Naive thymus-derived CD4-positive, alpha-beta T cell (primary cell): ENCODE measurements around the gene FCHSD2. TPM values are rescaled to one million over a fixed set of nuclear protein-coding genes. Genes with fewer than 3 reads are reported as not detected.
"Not testable (repeated sequence)": the region's sequence is repeated elsewhere in the genome, so short reads cannot be mapped to it uniquely, and the experiment has no call there.

Source experiments
- ATAC-seq: fragments of 150-1000 bp; cut with Tn5 transposase; 2 replicates; pipeline ENCODE4 v1.10.0; 2021; ENCODE audit warnings: mild to moderate bottlenecking, moderate library complexity
- CTCF ChIA-PET: fragments of 350-600 bp; sonication (Branson Sonifier 250); formaldehyde crosslinking; loops from one replicate; lab custom pipeline; 2021; ENCODE audit warnings: antibody characterized with exemption; lab: Charles Lee
- POLR2A ChIA-PET: fragments of 350-600 bp; sonication (Branson Sonifier 250); formaldehyde crosslinking; loops from one replicate; lab custom pipeline; 2021; ENCODE audit warnings: antibody characterized with exemption, inconsistent platforms; lab: Charles Lee
- DNase-seq, 9 donors: peaks; one replicate each; pipeline versions ENCODE4 v3.0.0 to v3.0.0-alpha.2; 2020 to 2022; ENCODE audit warnings: mixed read lengths in 1 of 9
- H3K27ac ChIP-seq: one replicate; pipeline ENCODE4 v1.7.0; 2013; ENCODE audit warnings: mild to moderate bottlenecking, low read depth, low read length, moderate library complexity
- H3K27me3 ChIP-seq, 2 donors: one replicate each; pipeline ENCODE4 v1.7.0; 2013; ENCODE audit warnings: low read length in 2 of 2, mild to moderate bottlenecking in 2 of 2, moderate library complexity in 2 of 2; ENCODE audit not compliant: control insufficient read depth in 2 of 2, insufficient read depth in 2 of 2
- H3K36me3 ChIP-seq, 3 experiments: 1 replicate in 2 of 3; 2 replicates in 1 of 3; pipeline ENCODE4 v1.7.0; 2013; ENCODE audit warnings: low read length in 3 of 3, mild to moderate bottlenecking in 3 of 3, moderate library complexity in 1 of 3; ENCODE audit not compliant: insufficient read depth in 3 of 3, control insufficient read depth in 2 of 3
- H3K4me1 ChIP-seq, 2 donors: one replicate each; pipeline ENCODE4 v1.7.0; 2013; ENCODE audit warnings: low read length in 2 of 2, mild to moderate bottlenecking in 2 of 2, moderate library complexity in 1 of 2; ENCODE audit not compliant: control insufficient read depth in 2 of 2, insufficient read depth in 2 of 2
- H3K4me3 ChIP-seq: 2 replicates; pipeline ENCODE4 v1.7.0; 2013; ENCODE audit warnings: mild to moderate bottlenecking, low read length
- H3K9me3 ChIP-seq, 3 experiments: 1 replicate in 2 of 3; 2 replicates in 1 of 3; pipeline ENCODE4 v1.7.0; 2013; ENCODE audit warnings: low read length in 3 of 3; ENCODE audit not compliant: control insufficient read depth in 2 of 3
- H3K27ac Mint-ChIP-seq, 9 donors: one replicate each; pipeline ENCODE4 v1.8.0; 2020 to 2022; ENCODE audit warnings: mixed read lengths in 9 of 9, mild to moderate bottlenecking in 8 of 9, moderate library complexity in 5 of 9, inconsistent platforms in 2 of 9
- H3K27me3 Mint-ChIP-seq, 5 donors: one replicate each; pipeline ENCODE4 v1.8.0; 2021 to 2022; ENCODE audit warnings: mixed read lengths in 5 of 5, mild to moderate bottlenecking in 1 of 5
- H3K36me3 Mint-ChIP-seq, 5 donors: one replicate each; pipeline ENCODE4 v1.8.0; 2020 to 2022; ENCODE audit warnings: mixed read lengths in 5 of 5, mild to moderate bottlenecking in 3 of 5, inconsistent platforms in 1 of 5
- H3K4me1 Mint-ChIP-seq, 7 donors: one replicate each; pipeline ENCODE4 v1.8.0; 2020 to 2022; ENCODE audit warnings: mixed read lengths in 7 of 7, mild to moderate bottlenecking in 3 of 7, inconsistent platforms in 1 of 7
- H3K4me3 Mint-ChIP-seq, 10 donors: one replicate each; pipeline ENCODE4 v1.8.0; 2020 to 2022; ENCODE audit warnings: mild to moderate bottlenecking in 10 of 10, mixed read lengths in 10 of 10, moderate library complexity in 6 of 10, inconsistent platforms in 2 of 10
- H3K9me3 Mint-ChIP-seq, 11 donors: one replicate each; pipeline ENCODE4 v1.8.0; 2020 to 2022; ENCODE audit warnings: mixed read lengths in 11 of 11, mild to moderate bottlenecking in 4 of 11, inconsistent platforms in 1 of 11, moderate library complexity in 1 of 11
- intact Hi-C, 2 donors: fragments of 100-400 bp; cut with micrococcal nuclease; formaldehyde crosslinking; loops; one replicate each; pipeline ENCODE4 v1.15.1; 2023
- polyA plus RNA-seq, 2 donors: library from polyadenylated mRNA; unstranded; fragments of 300-500 nt; fragmentation: Illumina TruSeq; gene quantifications; one replicate each; pipeline ENCODE4 v1.2.3, GENCODE V29; 2021
- total RNA-seq, 6 experiments: library from RNA in 5 of 6; stranded (reverse) in 5 of 6; gene quantifications; 1 replicate in 5 of 6; 2 replicates in 1 of 6; pipeline ENCODE4 v1.2.3 and lab custom pipeline; 2021 to 2026

Gene FCHSD2
- total and polyA plus RNA-seq, 7 experiments from 2014 or later: 18.3 to 69.9 (median 48.6) TPM

- POLR2A ChIA-PET, H3K36me3 ChIP-seq, H3K9me3 Mint-ChIP-seq, H3K4me3 ChIP-seq, DNase-seq, H3K27me3 ChIP-seq, H3K27ac ChIP-seq, H3K27me3 Mint-ChIP-seq, H3K9me3 ChIP-seq, ATAC-seq, H3K36me3 Mint-ChIP-seq, H3K4me3 Mint-ChIP-seq: not testable (repeated sequence)
- Mint-ChIP-seq H3K4me1 (peaks cover 19 to 40% (median 32%) of the 10 kb centered on the region in 7 donors), H3K27ac (peak overlapping the region in 3 of 9 donors; percentile 38 to 48 (median 47))
- CTCF ChIA-PET: interaction anchor here (1.3 kb wide), 1 partner anchor 66 kb away, joined by 3 read pairs; no protein-coding TSS in a partner anchor
- intact Hi-C loops: loop anchor here (5.0 to 10.0 kb wide), 2 partner anchors 676 to 806 kb away; partner anchors contain the start of genes ANAPC15 (in 1 of the 2) and FAM168A (in 1 of the 2)
- peaks cover 16 to 18% of the 10 kb centered on the region in 2 donors for H3K4me1 ChIP-seq
These were observed 350.9 kb downstream of the FCHSD2 start for GRCh38 chr11:72791228-72791627.

GRCh38 chr11:72789493-72790131 is 352.5 kb downstream of the FCHSD2 start:
- ChIA-PET POLR2A (no interaction called here), CTCF (interaction anchor here (1.1 to 1.5 kb wide), 3 partner anchors 64 to 68 kb away, joined by 3 to 5 read pairs (median 3); no protein-coding TSS in a partner anchor)
- peaks cover 15 to 36% (median 31%) of the 10 kb centered on the region in 7 donors for H3K4me1 Mint-ChIP-seq
- no peak overlapping the region for H3K27ac Mint-ChIP-seq
- H3K9me3 Mint-ChIP-seq: peaks cover 0 to 1% (median 0%) of the 10 kb centered on the region in 11 donors
- intact Hi-C loops: loop anchor here (5.0 to 10.0 kb wide), 2 partner anchors 675 to 808 kb away; partner anchors contain the start of genes ANAPC15 (in 1 of the 2) and FAM168A (in 1 of the 2)
- no peak for ATAC-seq
- no peaks in the 10 kb centered on the region for H3K9me3 ChIP-seq
- no peaks in the 10 kb centered on the region for H3K27me3 Mint-ChIP-seq
- no peaks in the 10 kb centered on the region for H3K27me3 ChIP-seq
- DNase-seq: no peak
- H3K27ac ChIP-seq: no peak overlapping the region
- H3K4me1 ChIP-seq: peaks cover 16% of the 10 kb centered on the region in 2 donors
- no peaks in the 10 kb centered on the region for H3K36me3 ChIP-seq
- no peaks in the 10 kb centered on the region for H3K36me3 Mint-ChIP-seq
- H3K4me3 Mint-ChIP-seq: no peak overlapping the region
- H3K4me3 ChIP-seq: no peak overlapping the region

GRCh38 chr11:72788241-72788640 is 353.9 kb downstream of the FCHSD2 start:
- peaks cover 0 to 1% (median 0%) of the 10 kb centered on the region in 11 donors for H3K9me3 Mint-ChIP-seq
- no peaks in the 10 kb centered on the region for H3K36me3 Mint-ChIP-seq
- POLR2A ChIA-PET: interaction anchor here (0.8 kb wide), 1 partner anchor 35 kb away, joined by 3 read pairs; no protein-coding TSS in a partner anchor
- no peaks in the 10 kb centered on the region for H3K36me3 ChIP-seq
- no peak overlapping the region for H3K27ac ChIP-seq
- peak overlapping the region in 1 of 9 donors; percentile 65 for H3K27ac Mint-ChIP-seq
- ATAC-seq: peak; percentile 39
- H3K4me3 Mint-ChIP-seq: no peak overlapping the region
- no peak for DNase-seq
- intact Hi-C loops: no loop called here
- peaks cover 10 to 27% (median 18%) of the 10 kb centered on the region in 7 donors for H3K4me1 Mint-ChIP-seq
- H3K27me3 ChIP-seq: no peaks in the 10 kb centered on the region
- H3K4me3 ChIP-seq: no peak overlapping the region
- H3K27me3 Mint-ChIP-seq: no peaks in the 10 kb centered on the region
- CTCF ChIA-PET: interaction anchor here (0.7 kb wide), 2 partner anchors 10 to 1139 kb away, joined by 4 to 6 read pairs; no protein-coding TSS in a partner anchor
- H3K9me3 ChIP-seq: no peaks in the 10 kb centered on the region
- H3K4me1 ChIP-seq: peaks cover 7 to 9% of the 10 kb centered on the region in 2 donors

- H3K27ac ChIP-seq: no peak overlapping the region
- ChIA-PET POLR2A (interaction anchor here (0.8 to 1.1 kb wide), 3 partner anchors 26 to 53 kb away, joined by 3 read pairs; no protein-coding TSS in a partner anchor), CTCF (interaction anchor here (0.6 to 1.2 kb wide), 2 partner anchors 15 to 56 kb away, joined by 3 to 4 read pairs; no protein-coding TSS in a partner anchor)
- H3K4me1 ChIP-seq: peaks cover 0 to 3% of the 10 kb centered on the region in 2 donors
- H3K27me3 Mint-ChIP-seq: no peaks in the 10 kb centered on the region
- H3K27me3 ChIP-seq: no peaks in the 10 kb centered on the region
- H3K4me3 ChIP-seq: no peak overlapping the region
- intact Hi-C loops: no loop called here
- peaks cover 9 to 26% (median 16%) of the 10 kb centered on the region in 7 donors for H3K4me1 Mint-ChIP-seq
- no peaks in the 10 kb centered on the region for H3K9me3 ChIP-seq
- no peak overlapping the region for H3K4me3 Mint-ChIP-seq
- peak overlapping the region in 2 of 9 donors; percentile 33 to 46 for H3K27ac Mint-ChIP-seq
- no peaks in the 10 kb centered on the region for H3K36me3 Mint-ChIP-seq
- DNase-seq (no peak), ATAC-seq (peak; percentile 62)
- no peaks in the 10 kb centered on the region for H3K36me3 ChIP-seq
- H3K9me3 Mint-ChIP-seq: no peaks in the 10 kb centered on the region
These were observed 354.7 kb downstream of the FCHSD2 start for GRCh38 chr11:72787216-72788104.

Other genes with a start within 250 kb of the FCHSD2 start
- gene P2RY2, start 76.0 kb upstream of the FCHSD2 start, total RNA-seq: 1 to 10 TPM in 1 of 5 experiments, under 1 TPM in 1, not detected in 3; 0.90 to 5.3 TPM
- not detected for gene P2RY2, start 76.0 kb upstream of the FCHSD2 start, polyA plus RNA-seq
- 1 to 10 TPM in 1 of 5 experiments, under 1 TPM in 2, not detected in 2; 0.34 to 1.8 (median 0.92) TPM for gene P2RY6, start 130.0 kb upstream of the FCHSD2 start, total RNA-seq
- not detected for gene P2RY6, start 130.0 kb upstream of the FCHSD2 start, polyA plus RNA-seq
- gene ARHGEF17, start 166.0 kb upstream of the FCHSD2 start, total RNA-seq: 1 to 10 TPM in 1 of 5 experiments, under 1 TPM in 2, not detected in 2; 0.11 to 1.1 (median 0.98) TPM
- not detected for gene ARHGEF17, start 166.0 kb upstream of the FCHSD2 start, polyA plus RNA-seq
- 100 to 1,000 TPM in 2 of 5 experiments, 10 to 100 TPM in 3; 11.9 to 275 (median 28.4) TPM for gene RELT, start 234.1 kb upstream of the FCHSD2 start, total RNA-seq
- 1 to 10 TPM; 2.0 to 6.4 TPM for gene RELT, start 234.1 kb upstream of the FCHSD2 start, polyA plus RNA-seq